Thyroid gland (tissue), 4 donors: ENCODE data around the gene IL19.
A peak's percentile ranks its signal among the peaks of the same experiment; 100 is the strongest.

Experiments used
- POLR2A ChIP-seq, 2 donors: fragments of 450-650 bp; IDR thresholded peaks; one replicate each; pipeline ENCODE4 v1.6.1; 2017; ENCODE audit warnings: antibody characterized with exemption in 2 of 2, mild to moderate bottlenecking in 2 of 2, moderate library complexity in 1 of 2
- TF ChIP-seq, protein P1 (sequence below), 6 experiments: fragments of 200-600 bp in 3 of 6; fragments of 450-650 bp in 3 of 6; sonication (generic) in 3 of 6; IDR thresholded peaks; one replicate each; pipeline ENCODE4 v1.5.1; 2016 to 2019; ENCODE audit warnings: antibody characterized with exemption in 6 of 6, mild to moderate bottlenecking in 2 of 6, inconsistent platforms in 1 of 6, moderate library complexity in 1 of 6

- TF ChIP-seq, protein P1, sequence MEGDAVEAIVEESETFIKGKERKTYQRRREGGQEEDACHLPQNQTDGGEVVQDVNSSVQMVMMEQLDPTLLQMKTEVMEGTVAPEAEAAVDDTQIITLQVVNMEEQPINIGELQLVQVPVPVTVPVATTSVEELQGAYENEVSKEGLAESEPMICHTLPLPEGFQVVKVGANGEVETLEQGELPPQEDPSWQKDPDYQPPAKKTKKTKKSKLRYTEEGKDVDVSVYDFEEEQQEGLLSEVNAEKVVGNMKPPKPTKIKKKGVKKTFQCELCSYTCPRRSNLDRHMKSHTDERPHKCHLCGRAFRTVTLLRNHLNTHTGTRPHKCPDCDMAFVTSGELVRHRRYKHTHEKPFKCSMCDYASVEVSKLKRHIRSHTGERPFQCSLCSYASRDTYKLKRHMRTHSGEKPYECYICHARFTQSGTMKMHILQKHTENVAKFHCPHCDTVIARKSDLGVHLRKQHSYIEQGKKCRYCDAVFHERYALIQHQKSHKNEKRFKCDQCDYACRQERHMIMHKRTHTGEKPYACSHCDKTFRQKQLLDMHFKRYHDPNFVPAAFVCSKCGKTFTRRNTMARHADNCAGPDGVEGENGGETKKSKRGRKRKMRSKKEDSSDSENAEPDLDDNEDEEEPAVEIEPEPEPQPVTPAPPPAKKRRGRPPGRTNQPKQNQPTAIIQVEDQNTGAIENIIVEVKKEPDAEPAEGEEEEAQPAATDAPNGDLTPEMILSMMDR (IDR thresholded peaks at IDR 0.05): peak in 5 of 6 experiments; percentile 35 to 62 (median 45)
- TF ChIP-seq POLR2A (IDR thresholded peaks at IDR 0.05): no peak
These were observed 36.0 kb upstream of the IL19 start for GRCh38 chr1:206734499-206735142.
